GM12878 (cell line): ENCODE data around the gene FCGBP.

Experiments
- ATF7 ChIP-seq: fragments of 450-650 bp; IDR thresholded peaks from 2 replicates; pipeline ENCODE4 v1.6.1; 2016; ENCODE audit warnings: low read depth, mild to moderate bottlenecking
- BHLHE40 ChIP-seq, 2 experiments: fragments of 450-650 bp in 1 of 2; IDR thresholded peaks; 2 replicates each; pipeline ENCODE4 v1.6.1; 2011 to 2017; ENCODE audit warnings: low read depth in 2 of 2, borderline replicate concordance in 1 of 2, improper control_type of control experiment in 1 of 2, low read length in 1 of 2, mild to moderate bottlenecking in 1 of 2
- CTCF ChIP-seq, 3 experiments: IDR thresholded peaks in 2 of 3; conservative IDR thresholded peaks in 1 of 3; 2 replicates each; pipeline ENCODE4 v1.5.1; 2011; ENCODE audit warnings: low read depth in 3 of 3, low read length in 3 of 3, mild to moderate bottlenecking in 3 of 3, control low read depth in 2 of 3, moderate library complexity in 2 of 3, inconsistent platforms in 1 of 3, mixed read lengths in 1 of 3; ENCODE audit not compliant: control insufficient read depth in 2 of 3, insufficient read depth in 1 of 3; ENCODE audit errors: extremely low read depth in 1 of 3
- ETV6 ChIP-seq, 2 experiments: fragments of 450-650 bp in 1 of 2; IDR thresholded peaks in 1 of 2; conservative IDR thresholded peaks in 1 of 2; 2 replicates each; pipeline ENCODE4 v1.6.1; 2014; ENCODE audit warnings: antibody characterized with exemption in 1 of 2, borderline replicate concordance in 1 of 2, low read depth in 1 of 2, mild to moderate bottlenecking in 1 of 2, moderate library complexity in 1 of 2
- GABPA ChIP-seq: IDR thresholded peaks from 2 replicates; pipeline ENCODE4 v1.6.1; 2014; ENCODE audit warnings: antibody characterized with exemption, low read depth, mild to moderate bottlenecking, inconsistent platforms
- IRF5 ChIP-seq: fragments of 450-650 bp; IDR thresholded peaks from 2 replicates; pipeline ENCODE4 v1.6.1; 2017; ENCODE audit warnings: borderline replicate concordance
- MAX ChIP-seq: IDR thresholded peaks from 2 replicates; pipeline ENCODE4 v1.6.1; 2012; ENCODE audit warnings: low read depth, low read length, improper control_type of control experiment
- MEF2B ChIP-seq: fragments of 450-650 bp; IDR thresholded peaks from 2 replicates; pipeline ENCODE4 v1.6.1; 2018; ENCODE audit warnings: mild to moderate bottlenecking, moderate library complexity; ENCODE audit not compliant: partially characterized antibody, poor library complexity, severe bottlenecking
- POLR2A ChIP-seq: IDR thresholded peaks from 2 replicates; pipeline ENCODE4 v1.6.1; 2011; ENCODE audit warnings: low read depth, mild to moderate bottlenecking, low read length
- SRF ChIP-seq, 2 experiments: IDR thresholded peaks; 2 replicates each; pipeline ENCODE4 v1.6.1; 2011; ENCODE audit warnings: low read depth in 2 of 2, low read length in 2 of 2, mild to moderate bottlenecking in 1 of 2, moderate library complexity in 1 of 2
- SUZ12 ChIP-seq: fragments of 200-600 bp; sonication (generic); IDR thresholded peaks from one replicate; pipeline ENCODE4 v1.6.1; 2018; ENCODE audit warnings: antibody characterized with exemption, mild to moderate bottlenecking; ENCODE audit not compliant: unreplicated experiment

- no peak for TF ChIP-seq MEF2B
- TF ChIP-seq ATF7 = no peak
- TF ChIP-seq SRF (IDR thresholded peaks at IDR 0.05; ENCODE audit: low read depth in 2 of 2, low read length in 2 of 2) = no peak
- no peak for TF ChIP-seq IRF5
- TF ChIP-seq CTCF (IDR thresholded peaks at IDR 0.05 in 2 of 3, conservative IDR thresholded peaks at IDR 0.05 in 1 of 3; ENCODE audit: control insufficient read depth in 2 of 3, extremely low read depth in 1 of 3, insufficient read depth in 1 of 3, low read depth in 3 of 3, low read length in 3 of 3) = no peak
- TF ChIP-seq SUZ12 = no peak
- no peak for TF ChIP-seq ETV6 (conservative IDR thresholded peaks at IDR 0.05 in 1 of 2, IDR thresholded peaks at IDR 0.05 in 1 of 2; ENCODE audit: borderline replicate concordance in 1 of 2, low read depth in 1 of 2)
- no peak for TF ChIP-seq MAX
- TF ChIP-seq BHLHE40 (IDR thresholded peaks at IDR 0.05; ENCODE audit: borderline replicate concordance in 1 of 2, low read depth in 2 of 2, low read length in 1 of 2) = no peak
- no peak for TF ChIP-seq GABPA
- TF ChIP-seq POLR2A = no peak
These were observed 5.9 kb upstream of the FCGBP start for GRCh38 chr19:39940221-39940833.
